BJ (cell line): ENCODE results near the gene TNRC6B. TPM values are rescaled to one million over a fixed set of nuclear protein-coding genes. Genes with fewer than 3 reads are reported as not detected.

Experiments used
- CTCF ChIA-PET: fragments of 350-600 bp; formaldehyde crosslinking; extraction: SDS; loops from one replicate; lab custom pipeline; 2021; ENCODE audit warnings: antibody characterized with exemption, inconsistent platforms; lab: Yijun Ruan, JAX
- POLR2A ChIA-PET: fragments of 300-600 bp; sonication (Branson Sonifier 250); formaldehyde crosslinking; extraction: SDS; loops from one replicate; lab custom pipeline; 2021; ENCODE audit warnings: antibody characterized with exemption; lab: Charles Lee
- DNase-seq: peaks from one replicate; pipeline ENCODE4 v3.0.0-alpha.2; 2011; ENCODE audit warnings: low read depth
- H3K27me3 ChIP-seq: 2 replicates; pipeline ENCODE4 v1.6.0; 2011; ENCODE audit warnings: low read length; ENCODE audit not compliant: control insufficient read depth, insufficient read depth
- H3K36me3 ChIP-seq: 2 replicates; pipeline ENCODE4 v1.5.1; 2011; ENCODE audit warnings: low read length; ENCODE audit not compliant: control insufficient read depth, insufficient read depth
- H3K4me3 ChIP-seq: 2 replicates; pipeline ENCODE4 v1.5.1; 2011; ENCODE audit warnings: low read depth, mild to moderate bottlenecking, control low read depth, low read length
- polyA plus RNA-seq: library from polyadenylated mRNA; depleted of rRNA; stranded (reverse); fragments of >200 nt; gene quantifications from 2 replicates; pipeline ENCODE4 v1.2.3, GENCODE V29; 2011
- TF ChIP-seq, protein P1 (sequence below): IDR thresholded peaks from 2 replicates; pipeline ENCODE4 v1.5.1; 2011; ENCODE audit warnings: low read depth, mild to moderate bottlenecking, control low read depth, inconsistent platforms, low read length, moderate library complexity; ENCODE audit not compliant: insufficient read depth

The TNRC6B gene
- polyA plus RNA-seq, 1 experiment: 8.0 TPM

DNA sequence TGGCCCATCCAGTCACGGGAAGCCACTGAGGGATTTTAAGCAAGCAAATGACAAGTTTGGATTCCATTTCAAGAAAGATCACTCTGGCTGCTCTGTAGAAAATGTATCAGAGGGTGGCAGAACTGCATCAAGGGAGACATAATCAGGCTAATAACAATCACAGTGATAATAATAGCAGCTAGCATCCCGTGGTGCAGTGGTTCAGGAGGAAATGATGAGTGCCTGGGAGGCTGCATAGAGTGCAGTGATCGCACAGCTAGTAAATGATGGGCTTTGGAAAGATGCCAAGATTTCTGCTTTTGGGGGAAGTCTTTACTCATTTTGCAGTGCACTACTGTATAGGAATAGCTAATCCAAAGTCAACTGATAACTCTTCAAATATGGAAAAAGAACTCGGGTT is 35.8 kb downstream of the TNRC6B start:
- H3K27me3 ChIP-seq: no peaks in the 10 kb centered on the region
- ChIA-PET POLR2A (no interaction called here), CTCF (no interaction called here)
- TF ChIP-seq, protein P1, sequence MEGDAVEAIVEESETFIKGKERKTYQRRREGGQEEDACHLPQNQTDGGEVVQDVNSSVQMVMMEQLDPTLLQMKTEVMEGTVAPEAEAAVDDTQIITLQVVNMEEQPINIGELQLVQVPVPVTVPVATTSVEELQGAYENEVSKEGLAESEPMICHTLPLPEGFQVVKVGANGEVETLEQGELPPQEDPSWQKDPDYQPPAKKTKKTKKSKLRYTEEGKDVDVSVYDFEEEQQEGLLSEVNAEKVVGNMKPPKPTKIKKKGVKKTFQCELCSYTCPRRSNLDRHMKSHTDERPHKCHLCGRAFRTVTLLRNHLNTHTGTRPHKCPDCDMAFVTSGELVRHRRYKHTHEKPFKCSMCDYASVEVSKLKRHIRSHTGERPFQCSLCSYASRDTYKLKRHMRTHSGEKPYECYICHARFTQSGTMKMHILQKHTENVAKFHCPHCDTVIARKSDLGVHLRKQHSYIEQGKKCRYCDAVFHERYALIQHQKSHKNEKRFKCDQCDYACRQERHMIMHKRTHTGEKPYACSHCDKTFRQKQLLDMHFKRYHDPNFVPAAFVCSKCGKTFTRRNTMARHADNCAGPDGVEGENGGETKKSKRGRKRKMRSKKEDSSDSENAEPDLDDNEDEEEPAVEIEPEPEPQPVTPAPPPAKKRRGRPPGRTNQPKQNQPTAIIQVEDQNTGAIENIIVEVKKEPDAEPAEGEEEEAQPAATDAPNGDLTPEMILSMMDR: no peak
- no peaks in the 10 kb centered on the region; the same call in 1 of the 2 replicates for H3K36me3 ChIP-seq
- no peak overlapping the region for H3K4me3 ChIP-seq
- DNase-seq: no peak

DNA sequence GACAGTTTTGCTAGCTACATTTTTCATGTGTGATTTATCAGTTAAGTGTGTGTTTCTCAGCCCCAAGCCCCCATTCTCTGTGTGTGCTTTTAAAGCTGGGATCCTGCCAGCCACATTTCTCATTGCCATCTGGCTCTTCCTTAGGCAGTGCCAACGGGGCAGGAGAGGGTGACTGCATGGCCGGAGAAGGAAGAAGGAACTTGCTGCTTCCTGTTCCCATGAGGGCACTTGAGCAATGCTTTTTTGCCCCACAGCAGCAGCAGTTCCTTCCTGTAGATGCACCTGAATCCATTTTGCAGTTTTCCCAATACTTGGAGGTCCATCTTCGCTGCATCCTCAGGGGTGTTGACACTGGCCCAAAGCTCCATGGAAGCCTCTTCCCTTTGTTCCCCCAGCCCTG is 37.5 kb downstream of the TNRC6B start:
- no peak for DNase-seq
- Histone ChIP-seq H3K36me3 (no peaks in the 10 kb centered on the region; the same call in 1 of the 2 replicates), H3K4me3 (no peak overlapping the region), H3K27me3 (no peaks in the 10 kb centered on the region)
- CTCF ChIA-PET: interaction anchor here (1.2 kb wide), 1 partner anchor 12 kb away, joined by 4 read pairs; no protein-coding TSS in a partner anchor
- POLR2A ChIA-PET: no interaction called here
- TF ChIP-seq, protein P1: no peak

DNA sequence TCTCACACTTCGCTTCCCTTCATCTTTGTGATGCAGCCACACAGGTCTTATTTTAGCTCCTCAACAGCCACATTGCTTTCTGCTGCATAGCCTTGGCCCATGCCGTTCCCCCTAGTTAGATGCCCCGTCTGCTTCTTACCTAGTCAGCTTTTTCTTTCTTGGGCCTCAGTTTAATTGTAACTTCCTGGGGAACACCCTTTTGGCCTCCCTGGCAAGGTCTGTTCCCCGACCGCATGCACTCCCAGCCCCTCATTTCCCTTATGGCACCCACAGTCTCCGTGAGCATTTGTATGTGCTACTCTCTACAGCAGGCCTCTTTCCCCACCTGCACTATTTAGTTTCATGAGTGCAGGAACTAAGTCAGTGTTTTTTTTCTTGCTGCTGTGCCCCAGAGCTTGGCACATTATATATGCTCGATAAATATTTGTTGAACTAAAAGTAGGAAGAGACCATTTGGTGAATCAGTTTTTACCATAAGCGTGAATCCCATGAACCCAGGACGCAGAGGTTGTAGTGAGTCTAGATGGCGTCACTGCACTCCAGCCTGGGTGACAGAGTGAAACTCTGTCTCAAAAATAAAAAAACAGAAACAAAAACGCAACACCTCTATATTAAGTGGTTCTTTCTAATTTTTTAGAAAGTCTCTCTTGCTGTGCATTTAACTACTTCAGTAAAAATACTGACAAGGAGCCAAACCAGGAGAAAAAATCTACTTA is 38.5 kb downstream of the TNRC6B start:
- TF ChIP-seq, protein P1: no peak
- Histone ChIP-seq H3K36me3 (no peaks in the 10 kb centered on the region; the same call in 1 of the 2 replicates), H3K4me3 (no peak overlapping the region), H3K27me3 (no peaks in the 10 kb centered on the region)
- ChIA-PET CTCF (interaction anchor here (1.2 kb wide), 1 partner anchor 11 kb away, joined by 4 read pairs; no protein-coding TSS in a partner anchor), POLR2A (no interaction called here)
- DNase-seq: no peak

DNA sequence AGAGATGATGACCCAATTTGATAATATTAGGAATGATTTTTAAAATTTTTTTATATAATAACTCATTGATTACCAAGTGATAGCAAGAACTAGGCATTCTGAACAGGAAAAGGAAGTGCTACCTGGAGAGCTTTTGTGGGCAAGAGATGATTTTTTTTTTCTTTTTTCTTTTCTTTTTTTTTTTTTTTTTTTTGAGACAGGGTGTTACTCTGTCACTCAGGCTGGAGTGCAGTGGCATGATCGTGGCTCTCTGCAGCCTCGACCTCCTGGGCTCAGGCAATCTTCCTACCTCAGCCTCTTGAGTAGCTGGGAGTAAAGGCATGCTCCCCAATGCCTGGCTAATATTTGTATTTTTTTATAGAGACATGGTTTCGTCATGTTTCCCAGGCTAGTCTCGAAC is 40.4 kb downstream of the TNRC6B start:
- no peaks in the 10 kb centered on the region; the same call in 1 of the 2 replicates for H3K36me3 ChIP-seq
- POLR2A ChIA-PET: no interaction called here
- CTCF ChIA-PET: interaction anchor here (1.3 kb wide), 1 partner anchor 11 kb away, joined by 3 read pairs; no protein-coding TSS in a partner anchor
- TF ChIP-seq, protein P1: no peak
- no peaks in the 10 kb centered on the region for H3K27me3 ChIP-seq
- DNase-seq: no peak
- no peak overlapping the region for H3K4me3 ChIP-seq

DNA sequence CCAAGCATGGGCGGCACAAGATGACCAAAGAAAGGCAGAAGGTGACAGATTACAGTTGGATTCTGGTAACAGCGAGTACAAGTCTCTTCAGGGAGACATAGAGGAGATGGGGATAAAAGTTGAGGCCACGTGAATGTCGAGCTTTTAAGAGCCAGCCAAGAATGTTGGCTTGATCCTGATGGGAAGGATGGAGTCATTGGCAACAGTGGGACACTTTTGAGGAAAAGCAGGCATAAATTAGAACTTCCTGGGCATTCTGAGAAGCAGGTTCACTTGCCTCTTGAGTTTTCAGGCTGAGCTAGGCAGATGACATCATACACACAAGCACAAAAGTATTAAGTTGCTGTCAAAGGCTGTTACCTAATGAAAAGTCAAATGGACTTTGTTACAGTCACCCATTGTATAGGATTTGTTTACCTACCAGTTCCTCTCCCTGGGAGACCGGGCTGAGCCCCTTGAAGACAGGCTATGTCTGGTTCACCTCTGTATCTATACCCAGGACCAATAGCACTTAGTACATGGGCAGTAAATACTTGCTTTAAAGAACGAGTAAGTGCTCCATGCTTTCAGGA is 41.1 kb downstream of the TNRC6B start:
- no peak for DNase-seq
- POLR2A ChIA-PET: no interaction called here
- TF ChIP-seq, protein P1: no peak
- Histone ChIP-seq H3K4me3 (no peak overlapping the region), H3K27me3 (no peaks in the 10 kb centered on the region), H3K36me3 (no peaks in the 10 kb centered on the region)
- CTCF ChIA-PET: interaction anchor here (1.3 kb wide), 1 partner anchor 10 kb away, joined by 3 read pairs; no protein-coding TSS in a partner anchor
